HG03460 (cell line): Measurements from ENCODE around the gene TAF1A.

ENCODE experiments used
- ATAC-seq: cut with Tn5 transposase; IDR thresholded peaks from one replicate; pipeline ENCODE4 v1.9.1; 2021; ENCODE audit not compliant: unreplicated experiment

TAF1A gene

GRCh38 chr1:222600281-222600680 lies 10.5 kb upstream of the TAF1A start:
- ATAC-seq = no peak

GRCh38 chr1:222596696-222597095 lies 7.0 kb upstream of the TAF1A start:
- ATAC-seq = no peak

GRCh38 chr1:222594789-222595188 lies 5.1 kb upstream of the TAF1A start:
- no peak for ATAC-seq

GRCh38 chr1:222592171-222592570 lies 2.4 kb upstream of the TAF1A start:
- no peak for ATAC-seq

GRCh38 chr1:222588135-222588534 lies 1.6 kb downstream of the TAF1A start:
- no peak for ATAC-seq

- no peak for ATAC-seq
Observed at GRCh38 chr1:222586842-222587241, 2.9 kb downstream of the TAF1A start.

- ATAC-seq = peak; percentile 90
Observed at GRCh38 chr1:222583079-222583478, 6.7 kb downstream of the TAF1A start.

GRCh38 chr1:222582099-222582774 lies 7.5 kb downstream of the TAF1A start:
- ATAC-seq = peak; percentile 52

- ATAC-seq = no peak
Observed at GRCh38 chr1:222579316-222579715, 10.4 kb downstream of the TAF1A start.

GRCh38 chr1:222570837-222571236 lies 18.9 kb downstream of the TAF1A start:
- no peak for ATAC-seq

GRCh38 chr1:222561656-222562055 lies 28.1 kb downstream of the TAF1A start:
- ATAC-seq = no peak

GRCh38 chr1:222557574-222557973 lies 32.2 kb downstream of the TAF1A start:
- ATAC-seq = no peak

- no peak for ATAC-seq
Observed at GRCh38 chr1:222557148-222557547, 32.6 kb downstream of the TAF1A start.

- no peak for ATAC-seq
Observed at GRCh38 chr1:222555992-222556615, 33.6 kb downstream of the TAF1A start.

GRCh38 chr1:222554177-222554576 lies 35.6 kb downstream of the TAF1A start:
- ATAC-seq = no peak

GRCh38 chr1:222552882-222553281 lies 36.9 kb downstream of the TAF1A start:
- no peak for ATAC-seq

- ATAC-seq = no peak
Observed at GRCh38 chr1:222547944-222548671, 41.6 kb downstream of the TAF1A start, which contains the start of gene HHIPL2. HHIPL2 (minus strand) TSS chr1:222548104; CDS start chr1:222548044, 60 bp downstream.

- no peak for ATAC-seq
Observed at GRCh38 chr1:222547260-222547614, 42.5 kb downstream of the TAF1A start.

GRCh38 chr1:222546548-222547259 lies 43.0 kb downstream of the TAF1A start:
- no peak for ATAC-seq

GRCh38 chr1:222546091-222546490 lies 43.6 kb downstream of the TAF1A start:
- no peak for ATAC-seq

GRCh38 chr1:222543817-222544216 lies 45.9 kb downstream of the TAF1A start:
- no peak for ATAC-seq
